Esophagus squamous epithelium (tissue), 5 donors: ENCODE results near the gene THADA. TPM values are rescaled to one million over a fixed set of nuclear protein-coding genes. Genes with fewer than 3 reads are reported as not detected.

Experiments
- DNase-seq: peaks from one replicate; lab custom pipeline; 2025; lab: John Stamatoyannopoulos, UW
- H3K27ac ChIP-seq, 4 donors: fragments of 200-600 bp; sonication (generic); one replicate each; pipeline ENCODE4 v1.5.1; 2016 to 2019; ENCODE audit warnings: mild to moderate bottlenecking in 1 of 4
- H3K27me3 ChIP-seq, 4 donors: fragments of 200-600 bp; sonication (generic); 1 replicate in 3 of 4; 2 replicates in 1 of 4; pipeline versions ENCODE4 v1.5.1 to v1.6.0; 2017 to 2021; ENCODE audit warnings: antibody characterized with exemption in 1 of 4
- H3K36me3 ChIP-seq, 3 donors: fragments of 200-600 bp; sonication (generic); one replicate each; pipeline ENCODE4 v1.5.1; 2016 to 2019
- H3K4me1 ChIP-seq, 3 donors: fragments of 200-600 bp; sonication (generic); one replicate each; pipeline ENCODE4 v1.5.1; 2017 to 2019
- H3K4me3 ChIP-seq, 4 donors: fragments of 200-600 bp; sonication (generic); 1 replicate in 3 of 4; 2 replicates in 1 of 4; pipeline ENCODE4 v1.5.1; 2016 to 2019; ENCODE audit warnings: mild to moderate bottlenecking in 2 of 4, moderate library complexity in 1 of 4
- H3K9me3 ChIP-seq, 3 donors: fragments of 200-600 bp; sonication (generic); one replicate each; pipeline ENCODE4 v1.5.1; 2016 to 2019
- CTCF ChIP-seq, 6 experiments: fragments of 450-650 bp in 4 of 6; fragments of 200-600 bp in 2 of 6; sonication (generic) in 2 of 6; IDR thresholded peaks; one replicate each; pipeline ENCODE4 v1.5.1; 2016 to 2019; ENCODE audit warnings: antibody characterized with exemption in 6 of 6, mild to moderate bottlenecking in 4 of 6, moderate library complexity in 4 of 6
- POLR2A ChIP-seq, 4 donors: fragments of 450-650 bp; IDR thresholded peaks; one replicate each; pipeline ENCODE4 v1.6.1; 2017; ENCODE audit warnings: antibody characterized with exemption in 4 of 4, mild to moderate bottlenecking in 4 of 4, moderate library complexity in 3 of 4
- WGBS, 2 donors: methylation state at CpG; one replicate each; pipeline ENCODE4 v1.1.5; 2018; 5-methylcytosine and 5-hydroxymethylcytosine counted together
- intact Hi-C: fragments of 100-400 bp; cut with DNase I; formaldehyde crosslinking; loops from one replicate; pipeline ENCODE4 v1.15.0; 2022
- total RNA-seq, 4 donors: library from RNA; depleted of rRNA; stranded (reverse); fragments of >200 nt; gene quantifications; one replicate each; pipeline ENCODE4 v1.1.0, GENCODE V29; 2016
- donor health status: DM: yes; HTN: yes; CAD: no.

THADA gene
- total RNA-seq, 4 donors from 2014 or later, result 14.0 to 32.2 (median 21.0) TPM

GRCh38 chr2:43622931-43623451 is 27.2 kb upstream of the THADA start:
- peak overlapping the region in 3 of 4 donors; percentile 30 to 48 (median 46) for H3K27ac ChIP-seq

GRCh38 chr2:43619511-43619910 is 23.7 kb upstream of the THADA start:
- no peak for DNase-seq
- H3K4me3 ChIP-seq, result no peak overlapping the region
- no peaks in the 10 kb centered on the region for H3K9me3 ChIP-seq
- H3K27me3 ChIP-seq, result peaks cover 0 to 4% (median 0%) of the 10 kb centered on the region in 4 donors
- 91 to 92% methylated on average over 10 of the region's 10 CpGs for whole genome bisulfite sequencing, 2 donors
- no peaks in the 10 kb centered on the region for H3K4me1 ChIP-seq
- H3K27ac ChIP-seq, result no peak overlapping the region
- intact Hi-C loops, result no loop called here
- TF ChIP-seq POLR2A (IDR thresholded peaks at IDR 0.05), result no peak
- TF ChIP-seq CTCF (IDR thresholded peaks at IDR 0.05), result no peak
- H3K36me3 ChIP-seq, result no peaks in the 10 kb centered on the region

More at GRCh38 chr2:43622931-43623451, 27.2 kb upstream of the THADA start:
- no peak for TF ChIP-seq CTCF (IDR thresholded peaks at IDR 0.05)
- no peak for TF ChIP-seq POLR2A (IDR thresholded peaks at IDR 0.05)
- peaks cover 0 to 4% (median 0%) of the 10 kb centered on the region in 4 donors for H3K27me3 ChIP-seq
- H3K4me3 ChIP-seq, result no peak overlapping the region
- no peak for DNase-seq
- intact Hi-C loops, result no loop called here
- H3K36me3 ChIP-seq, result no peaks in the 10 kb centered on the region
- H3K4me1 ChIP-seq, result no peaks in the 10 kb centered on the region
- 44 to 54% methylated on average over 5 to 6 of the region's 6 CpGs for WGBS, 2 donors
- no peaks in the 10 kb centered on the region for H3K9me3 ChIP-seq

GRCh38 chr2:43616967-43617680 is 21.3 kb upstream of the THADA start:
- no peak for DNase-seq
- H3K4me3 ChIP-seq, result no peak overlapping the region
- no peak overlapping the region for H3K27ac ChIP-seq
- peaks cover 0 to 4% (median 0%) of the 10 kb centered on the region in 4 donors for H3K27me3 ChIP-seq
- peaks cover 0 to 3% (median 0%) of the 10 kb centered on the region in 3 donors for H3K4me1 ChIP-seq
- no peaks in the 10 kb centered on the region for H3K36me3 ChIP-seq
- no peak for TF ChIP-seq CTCF (IDR thresholded peaks at IDR 0.05)
- no peak for TF ChIP-seq POLR2A (IDR thresholded peaks at IDR 0.05)
- intact Hi-C loops, result no loop called here
- WGBS, 2 donors, result 69% methylated on average over 5 of the region's 5 CpGs
- no peaks in the 10 kb centered on the region for H3K9me3 ChIP-seq

- DNase-seq, result no peak
- H3K27me3 ChIP-seq, result no peaks in the 10 kb centered on the region
- intact Hi-C loops, result no loop called here
- H3K4me3 ChIP-seq, result no peak overlapping the region
- peak overlapping the region in 1 of 4 donors; percentile 4 for H3K27ac ChIP-seq
- no peaks in the 10 kb centered on the region for H3K9me3 ChIP-seq
- no peaks in the 10 kb centered on the region for H3K36me3 ChIP-seq
- peaks cover 0 to 11% (median 0%) of the 10 kb centered on the region in 3 donors for H3K4me1 ChIP-seq
- TF ChIP-seq CTCF (IDR thresholded peaks at IDR 0.05) (no peak), POLR2A (IDR thresholded peaks at IDR 0.05) (no peak)
- WGBS, 2 donors, result 78 to 79% methylated on average over 7 of the region's 7 CpGs
Observed at GRCh38 chr2:43612944-43613343, 17.1 kb upstream of the THADA start.
